ENCODE data around the gene PTPRE.

Gene PTPRE

DNA sequence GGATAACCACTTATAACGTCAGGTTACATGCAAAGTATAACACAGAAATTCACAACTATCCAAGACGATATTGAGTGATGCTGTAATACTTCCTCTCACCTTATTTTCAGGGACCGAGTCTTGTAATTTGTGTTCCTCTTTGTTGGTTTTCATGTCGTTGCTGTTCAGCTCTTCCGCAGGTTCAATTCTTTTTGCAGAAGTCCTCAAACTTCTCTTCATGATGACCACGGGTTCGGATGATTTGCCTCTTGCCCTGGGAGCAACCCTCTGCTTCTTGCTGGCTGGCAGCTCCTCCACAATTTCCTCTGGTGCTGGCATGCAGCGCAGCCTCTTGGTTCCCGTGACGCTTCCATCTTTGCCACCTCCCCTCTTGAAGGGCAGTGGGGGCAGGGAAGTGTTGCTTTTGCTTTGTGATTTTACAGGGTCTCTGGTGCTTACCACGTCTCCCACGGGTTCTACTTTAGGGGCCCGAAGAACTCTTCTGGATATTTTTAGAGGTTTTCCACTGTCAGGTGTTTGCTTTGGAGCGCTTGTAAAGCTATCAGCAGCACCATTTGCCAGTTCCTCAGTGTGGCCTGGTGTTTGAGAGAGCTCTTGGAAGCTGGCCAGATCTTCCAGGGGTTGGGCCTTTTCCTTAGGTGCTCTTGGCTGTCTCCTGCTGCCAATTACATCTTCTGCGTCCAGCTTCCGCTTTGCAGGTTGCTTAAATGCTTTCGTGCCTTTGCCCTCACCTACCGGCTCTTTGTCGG lies 195.8 kb downstream of the PTPRE start:
- no peak for DNase-seq

DNA sequence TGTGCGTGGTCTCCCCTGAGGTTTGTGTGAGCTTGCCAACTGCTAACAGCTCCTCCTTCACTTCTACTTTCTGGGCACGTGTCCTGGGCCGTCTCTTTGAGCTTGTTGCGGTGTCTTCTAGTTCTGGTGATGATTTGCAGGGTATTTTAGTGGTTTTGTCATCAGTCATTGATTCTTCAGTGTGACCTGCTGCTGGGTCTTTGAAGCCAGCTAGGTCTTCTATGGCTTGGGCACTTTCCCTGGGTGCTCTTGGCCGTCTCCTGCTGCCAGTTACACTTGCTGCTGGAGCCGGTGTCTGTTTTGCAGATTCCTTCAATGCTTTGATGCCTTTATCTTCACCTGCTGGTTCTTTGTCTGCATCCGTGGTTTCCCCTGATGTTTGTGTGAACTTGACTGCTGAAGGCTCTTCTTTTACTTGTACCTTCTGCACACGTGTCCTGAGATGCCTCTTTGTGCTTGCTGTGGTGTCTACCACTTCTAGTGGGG lies 196.4 kb downstream of the PTPRE start:
- DNase-seq: no peak

DNA sequence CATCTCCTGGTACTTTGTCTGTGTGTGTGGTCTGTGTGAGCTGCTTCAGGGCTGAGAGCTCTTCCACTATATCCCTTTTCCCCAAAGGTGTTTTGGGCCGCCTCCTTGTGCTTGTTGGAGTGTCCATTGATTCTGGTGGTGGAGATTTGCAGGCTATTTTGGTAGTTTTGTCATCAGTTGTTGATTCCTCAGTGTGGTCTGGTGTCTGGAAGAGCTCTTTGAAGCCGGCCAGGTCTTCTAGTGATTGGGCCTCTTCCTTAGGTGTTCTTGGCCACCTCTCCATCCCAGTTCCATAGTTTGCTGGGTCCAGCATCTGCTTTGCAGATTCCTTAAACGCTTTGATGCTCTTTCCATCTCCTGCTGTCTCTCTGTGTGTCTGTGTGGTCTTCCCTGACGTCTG lies 198.5 kb downstream of the PTPRE start:
- no peak for DNase-seq

DNA sequence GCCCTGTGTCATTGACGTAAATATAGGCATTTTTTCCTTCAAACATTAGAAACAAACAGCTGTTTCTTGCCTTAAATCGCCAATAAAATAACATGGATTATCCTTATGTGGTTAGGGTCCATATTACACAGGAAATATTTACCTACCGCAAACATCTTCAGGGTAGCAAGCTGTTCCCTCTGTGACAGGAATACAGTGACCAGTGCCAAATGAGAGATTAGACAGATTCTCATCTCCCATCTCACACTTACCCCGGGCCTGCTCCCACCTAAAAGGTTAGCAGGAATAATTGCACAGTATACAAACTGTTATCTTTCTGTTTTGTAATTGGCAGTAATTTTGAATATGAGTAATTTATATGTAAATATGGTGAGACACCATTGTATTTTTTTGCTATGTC lies 202.8 kb downstream of the PTPRE start:
- DNase-seq: no peak

DNA sequence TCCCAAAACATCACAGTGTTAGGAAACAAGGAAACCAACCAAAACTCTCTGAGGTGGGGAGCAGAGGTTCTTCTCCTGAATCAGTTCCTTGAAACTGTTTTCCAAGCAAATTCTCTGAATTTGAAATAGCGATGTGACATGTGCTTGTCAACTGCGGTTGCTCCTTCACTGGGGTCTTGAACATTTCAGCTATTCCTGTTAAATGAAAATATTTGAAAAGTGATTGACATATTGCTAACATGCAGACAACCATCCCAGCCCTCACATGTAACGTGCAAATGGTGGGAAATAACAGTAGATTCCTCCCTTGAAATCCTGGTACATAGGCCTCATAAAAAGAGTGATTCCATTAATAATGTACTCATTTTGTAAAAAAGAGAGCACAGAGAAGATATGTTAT lies 203.4 kb downstream of the PTPRE start:
- DNase-seq: no peak

DNA sequence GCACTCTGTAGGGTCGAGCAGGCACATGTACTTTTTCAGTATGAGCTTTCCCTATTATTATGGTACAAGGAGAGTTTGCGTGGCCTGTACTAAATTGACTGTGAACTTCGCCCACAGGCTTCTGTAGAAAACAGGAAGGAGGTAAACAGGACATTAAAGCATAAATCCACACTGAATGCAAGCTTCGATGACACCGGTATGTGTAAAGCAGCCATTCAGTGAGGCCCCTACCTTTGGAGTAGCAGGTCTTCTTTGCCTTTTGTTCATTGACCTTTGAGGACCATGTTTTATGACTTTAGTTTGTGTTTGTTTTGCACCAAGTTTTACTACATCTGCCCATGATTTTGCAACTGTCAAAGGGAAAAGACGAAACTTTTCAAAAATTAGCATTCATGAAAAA lies 204.8 kb downstream of the PTPRE start:
- no peak for DNase-seq

GRCh38 chr10:128113026-128113425 lies 206.1 kb downstream of the PTPRE start:
- DNase-seq: no peak

DNA sequence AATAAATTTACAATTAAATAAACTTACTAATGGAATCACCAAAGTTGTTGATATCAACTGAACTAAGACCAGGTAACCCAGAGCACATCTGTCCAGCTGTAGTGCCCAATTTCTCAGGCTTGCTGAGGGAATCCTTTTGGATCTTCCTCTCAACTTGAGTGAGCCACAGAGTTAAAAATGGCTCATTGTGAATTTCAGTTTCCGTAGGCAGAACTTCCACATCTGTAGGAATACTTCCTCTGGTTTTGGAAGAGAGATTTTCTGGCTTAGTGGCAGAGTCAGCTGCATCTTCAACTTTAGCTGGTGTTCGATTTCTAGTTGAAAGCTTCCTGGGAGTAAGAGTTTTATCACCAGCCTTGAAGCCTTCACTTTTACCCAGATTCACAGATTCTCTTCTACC lies 208.0 kb downstream of the PTPRE start:
- DNase-seq: no peak

DNA sequence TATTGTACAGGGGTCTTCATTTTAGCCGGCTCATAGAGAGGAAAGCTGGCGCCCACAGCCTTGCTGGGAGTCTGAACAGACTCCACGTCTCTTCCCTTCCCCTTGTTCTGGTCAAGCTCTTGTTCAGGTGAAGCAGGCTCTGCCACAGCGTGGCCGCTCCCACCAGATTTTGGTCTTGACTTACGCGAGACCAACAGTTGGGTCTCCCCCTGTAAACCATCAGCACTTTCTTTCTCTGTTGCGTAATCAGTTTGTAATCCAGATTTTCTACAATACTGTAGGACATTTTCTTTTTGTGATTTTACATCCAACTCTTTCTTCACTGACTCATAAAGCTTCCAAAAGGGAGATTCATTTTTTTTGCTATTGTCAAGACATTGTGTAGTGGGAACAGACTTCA lies 208.5 kb downstream of the PTPRE start:
- no peak for DNase-seq

DNA sequence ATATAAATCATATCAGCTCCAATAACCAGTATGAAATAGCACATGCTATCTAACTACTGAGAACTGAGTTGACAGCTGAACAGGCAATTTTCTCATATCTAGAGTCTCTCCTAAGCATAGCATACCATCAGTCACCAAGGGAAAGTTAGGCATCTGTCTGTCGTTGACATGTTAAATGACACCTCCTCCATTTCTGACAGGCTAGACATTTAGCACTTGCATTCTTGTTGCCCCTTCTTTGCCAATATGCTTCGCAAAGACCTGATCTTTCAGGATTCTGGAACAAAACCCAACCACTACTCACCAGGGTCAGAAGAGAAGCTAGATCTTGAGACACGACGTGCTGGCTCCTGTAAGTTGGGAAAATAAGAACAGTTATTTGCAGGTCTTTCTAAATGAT lies 209.3 kb downstream of the PTPRE start:
- no peak for DNase-seq

DNA sequence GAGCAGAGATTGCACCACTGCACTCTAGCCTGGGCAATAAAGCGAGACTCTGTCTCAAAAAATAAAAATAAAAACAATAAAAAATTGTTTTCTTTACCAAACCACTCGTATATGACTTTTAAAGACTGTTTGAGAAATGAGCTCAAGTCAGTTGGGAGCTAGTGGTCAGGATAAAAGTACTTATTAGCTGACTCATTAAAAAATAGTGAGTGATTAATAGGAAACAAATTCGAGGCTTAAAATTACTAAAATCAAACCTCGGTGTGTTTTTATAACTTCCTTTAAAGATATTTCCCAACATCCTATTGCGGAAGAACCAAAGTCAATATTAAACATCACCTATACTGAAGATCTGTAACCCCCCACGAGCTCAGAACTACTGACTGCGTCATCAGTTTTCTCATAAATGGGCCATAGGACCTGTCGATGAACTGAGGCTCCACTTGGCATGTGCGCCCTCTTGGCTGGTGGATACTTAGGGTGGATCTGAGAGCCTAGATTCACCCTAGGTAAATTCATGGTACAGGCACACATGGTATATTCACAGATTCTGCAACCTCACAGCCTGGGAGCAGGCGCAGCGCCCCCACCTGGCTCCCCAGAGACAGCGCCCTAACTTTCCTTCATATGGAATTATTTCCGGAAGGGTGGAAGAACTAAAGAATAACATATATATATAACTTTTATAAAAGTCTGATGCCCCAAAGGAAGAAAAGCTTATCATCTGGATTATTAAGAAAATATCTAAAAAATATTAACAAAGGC lies 210.1 kb downstream of the PTPRE start:
- DNase-seq: no peak

DNA sequence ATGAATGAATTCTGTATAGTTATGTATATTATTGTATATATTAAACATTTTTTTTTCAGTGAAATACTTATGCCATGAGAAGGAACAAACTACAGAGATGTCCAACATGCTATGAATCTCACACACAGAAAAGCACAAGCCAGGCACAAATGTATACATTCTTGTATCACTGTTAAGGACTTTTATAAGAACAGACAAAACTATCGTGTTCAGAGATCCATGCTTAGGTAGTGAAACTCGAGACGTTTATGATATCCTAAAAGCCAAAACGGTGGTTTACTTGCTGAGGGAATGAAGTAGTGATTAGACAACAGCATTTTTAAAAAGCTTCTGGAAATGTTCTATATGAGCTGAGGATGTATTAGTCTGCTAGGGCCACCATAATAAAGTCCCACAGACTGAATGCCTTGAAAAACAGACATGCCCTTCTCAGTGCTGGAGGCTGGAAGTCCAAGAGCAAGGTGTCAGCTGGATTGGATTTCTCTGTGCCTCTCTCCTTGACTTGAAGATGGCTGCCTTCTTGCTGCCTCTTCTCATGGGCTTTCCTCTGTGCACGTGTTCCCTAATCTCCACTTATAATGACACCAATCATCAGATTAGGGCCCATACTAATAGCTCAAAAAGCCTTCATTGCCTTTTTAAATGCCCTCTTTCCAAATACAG lies 215.0 kb downstream of the PTPRE start:
- no peak for DNase-seq

- no peak for DNase-seq
Measured at GRCh38 chr10:128122931-128123330, 216.0 kb downstream of the PTPRE start.

DNA sequence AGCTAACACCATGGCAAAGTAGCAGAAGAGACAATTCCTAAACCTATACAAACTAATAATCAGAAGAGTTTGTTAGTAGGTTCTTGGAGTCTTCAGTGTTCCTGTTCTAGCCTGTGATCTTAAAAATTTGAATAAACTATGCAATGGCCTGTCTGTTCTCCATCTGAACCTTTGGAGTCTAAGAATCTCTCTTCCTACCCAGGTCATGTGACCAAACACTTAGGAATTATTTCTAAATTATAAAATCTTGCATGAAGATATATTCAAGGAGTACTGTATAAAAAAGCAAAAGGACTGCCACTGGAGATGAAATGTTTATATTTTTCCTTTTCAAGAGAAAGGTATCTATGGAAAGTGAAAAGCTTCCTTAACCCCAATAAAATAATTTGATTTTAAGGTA lies 216.9 kb downstream of the PTPRE start:
- no peak for DNase-seq

GRCh38 chr10:128124813-128125403 lies 218.0 kb downstream of the PTPRE start:
- peak; percentile 16 for DNase-seq

DNA sequence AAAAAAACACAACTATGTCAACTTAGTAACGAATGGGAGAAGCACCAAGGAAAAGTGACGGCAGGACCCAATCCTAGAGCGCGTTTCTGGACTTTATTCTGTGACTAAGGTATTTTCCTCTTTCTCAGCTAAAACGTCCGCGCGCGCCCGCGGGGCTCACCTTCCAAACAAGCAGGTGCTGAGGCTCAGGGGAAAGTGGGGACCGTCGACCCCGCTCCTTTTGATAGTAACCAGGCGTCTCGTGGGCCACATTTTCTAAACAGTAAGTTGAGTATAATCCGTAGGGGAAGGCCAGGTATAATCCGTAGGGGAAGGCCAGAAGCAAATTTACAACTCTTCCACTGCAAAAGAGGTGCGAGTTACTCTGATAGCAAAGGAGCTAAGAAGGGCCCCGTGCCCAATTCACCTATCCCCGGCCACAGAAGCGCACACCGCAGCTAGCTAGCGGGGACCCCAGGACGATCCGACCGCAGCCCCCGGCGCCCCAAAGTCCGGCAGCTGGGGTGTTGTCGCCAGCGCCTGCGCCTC lies 218.6 kb downstream of the PTPRE start:
- DNase-seq: peak; percentile 28

DNA sequence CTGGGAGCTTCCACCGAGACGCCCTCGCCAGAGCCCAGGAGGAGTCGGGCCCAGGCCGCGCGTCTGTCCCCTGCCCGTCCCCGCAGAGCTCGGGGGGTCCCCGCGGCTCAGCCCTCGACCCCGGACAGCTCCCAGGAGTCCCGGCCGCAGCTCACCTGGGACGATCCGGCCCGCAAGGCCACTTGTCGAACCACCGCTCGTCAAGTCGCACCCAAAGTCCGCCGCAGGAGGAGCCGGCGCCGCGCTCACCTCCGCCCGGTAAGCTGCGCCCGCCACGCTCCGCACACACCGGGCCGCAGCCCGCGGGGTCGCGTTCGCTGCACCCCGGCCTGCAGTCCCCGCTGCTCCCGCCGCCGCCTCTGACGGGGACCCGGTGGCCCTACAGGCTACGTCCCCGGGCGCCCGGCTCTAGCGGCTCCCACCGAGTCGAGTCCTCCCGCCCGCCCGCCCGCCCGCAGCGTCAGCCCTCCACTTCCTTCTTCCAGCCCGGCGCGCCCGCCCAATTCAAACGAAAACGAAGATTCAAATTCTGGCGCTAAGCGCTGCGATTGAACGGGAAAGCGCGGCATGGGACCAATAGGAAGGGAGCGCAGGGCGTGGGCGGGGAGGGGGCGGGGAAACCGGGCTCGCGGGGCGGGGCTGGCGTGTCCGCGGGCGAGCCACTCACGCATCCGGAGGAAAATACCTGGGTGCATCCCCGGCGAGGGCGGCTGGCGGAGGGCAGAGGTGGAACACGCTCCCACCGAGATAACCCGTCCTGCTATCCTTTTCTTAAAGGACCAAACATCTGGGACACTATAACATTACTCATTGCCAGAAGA lies 219.3 kb downstream of the PTPRE start, which contains the start of gene MKI67:
MKI67 (minus strand) TSS at position 480 of the 821 bp plus-strand sequence. CDS start 756 bp downstream, outside the sequence.
- DNase-seq: peak; percentile 95

GRCh38 chr10:128128582-128128981 lies 221.7 kb downstream of the PTPRE start:
- DNase-seq: no peak

GRCh38 chr10:128130051-128130450 lies 223.1 kb downstream of the PTPRE start:
- no peak for DNase-seq

All from hematopoietic multipotent progenitor cell treated with erythropoietin and hydrocortisone succinate and interleukin-3 and kit ligand, for 8 days (in vitro differentiated cells).